Mucosa of rectum (tissue), 2 donors: ENCODE data around the gene PBX4.
A peak's percentile ranks its signal among the peaks of the same experiment; 100 is the strongest.

Experiments
- H3K27ac ChIP-seq, 2 donors: one replicate each; pipeline ENCODE4 v1.7.0; 2013; ENCODE audit warnings: inconsistent platforms in 2 of 2, low read depth in 2 of 2, low read length in 2 of 2
- H3K27me3 ChIP-seq, 2 donors: one replicate each; pipeline ENCODE4 v1.7.0; 2013; ENCODE audit warnings: low read length in 2 of 2; ENCODE audit not compliant: control insufficient read depth in 2 of 2, insufficient read depth in 2 of 2
- H3K36me3 ChIP-seq, 2 donors: one replicate each; pipeline ENCODE4 v1.7.0; 2013; ENCODE audit warnings: low read length in 2 of 2; ENCODE audit not compliant: control insufficient read depth in 2 of 2, insufficient read depth in 2 of 2
- H3K4me1 ChIP-seq, 2 donors: one replicate each; pipeline ENCODE4 v1.7.0; 2013; ENCODE audit warnings: low read length in 2 of 2, mild to moderate bottlenecking in 1 of 2; ENCODE audit not compliant: control insufficient read depth in 2 of 2, insufficient read depth in 2 of 2
- H3K4me3 ChIP-seq, 2 donors: one replicate each; pipeline ENCODE4 v1.7.0; 2013; ENCODE audit warnings: low read length in 2 of 2
- H3K9ac ChIP-seq, 2 donors: one replicate each; pipeline ENCODE4 v1.7.0; 2013; ENCODE audit warnings: low read length in 2 of 2, low read depth in 1 of 2, mild to moderate bottlenecking in 1 of 2
- H3K9me3 ChIP-seq, 2 donors: one replicate each; pipeline ENCODE4 v1.7.0; 2013; ENCODE audit warnings: low read length in 2 of 2; ENCODE audit not compliant: control insufficient read depth in 2 of 2
- donor health status: healthy.
- donor health status: Normal muscosa, but diverticular disease.

PBX4 gene

DNA sequence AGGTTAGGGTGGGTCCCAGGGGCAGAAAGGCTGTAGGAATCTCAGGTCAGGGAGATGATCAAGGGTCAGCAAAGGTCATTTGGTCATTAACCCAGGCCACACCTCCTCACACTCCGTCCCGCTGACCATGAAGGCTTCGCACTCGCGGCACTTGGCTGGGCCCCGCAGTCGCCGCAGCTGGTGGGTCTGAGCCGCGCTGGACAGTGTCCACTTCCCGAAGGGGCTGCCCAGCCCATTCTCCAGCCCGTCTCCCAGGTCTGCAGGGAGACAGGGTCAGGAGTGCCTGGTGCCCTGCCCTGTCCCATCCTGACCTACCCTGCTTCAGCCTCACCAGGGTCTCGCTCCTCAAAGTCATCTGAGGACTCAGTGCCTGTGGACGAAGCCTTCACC, 16.8 kb upstream of the PBX4 start:
- no peak overlapping the region for H3K27ac ChIP-seq
- H3K27me3 ChIP-seq, result no peaks in the 10 kb centered on the region
- H3K4me3 ChIP-seq, result no peak overlapping the region
- no peaks in the 10 kb centered on the region for H3K4me1 ChIP-seq
- no peaks in the 10 kb centered on the region for H3K9me3 ChIP-seq
- peaks cover 26 to 45% of the 10 kb centered on the region in 2 donors for H3K36me3 ChIP-seq
- no peak overlapping the region for H3K9ac ChIP-seq

DNA sequence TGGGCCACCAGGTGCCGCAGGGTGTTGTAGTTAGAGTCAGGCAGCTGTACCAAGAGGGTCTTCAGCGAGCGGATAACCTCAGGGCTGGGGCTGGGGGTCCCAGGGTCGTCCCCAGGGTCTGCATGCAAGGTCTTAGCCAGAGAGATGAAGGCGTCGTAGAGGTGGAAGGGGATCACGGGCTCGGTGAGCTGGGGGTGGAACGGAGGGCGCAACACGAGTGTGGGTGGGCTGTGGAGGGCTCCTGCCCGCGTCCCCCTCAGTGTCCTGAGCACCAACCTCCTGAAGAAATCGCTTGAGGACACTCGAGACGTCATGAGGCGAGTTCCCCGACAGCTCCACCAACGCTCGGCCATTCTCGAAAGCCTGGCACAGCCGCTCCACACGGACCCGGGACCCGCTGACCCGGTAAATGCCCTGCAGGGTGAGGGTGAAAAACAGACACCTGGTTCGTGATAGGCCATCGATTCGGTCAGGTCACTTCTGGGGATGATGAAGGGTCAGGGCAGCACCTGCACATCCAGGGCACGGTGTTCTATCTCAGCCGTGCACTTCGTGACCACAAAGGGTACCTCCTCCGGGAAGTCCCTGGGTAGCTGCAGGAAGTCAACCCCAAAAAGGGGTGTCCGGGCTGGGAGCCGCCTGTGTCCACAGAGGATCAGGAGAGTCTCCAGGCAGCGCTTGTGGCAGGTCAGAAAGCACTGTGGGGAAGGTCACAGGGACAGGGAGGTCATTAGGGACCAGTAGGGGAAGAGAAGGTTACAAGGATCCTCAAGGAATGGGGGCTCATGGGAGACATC, 16.2 kb upstream of the PBX4 start:
- no peak overlapping the region for H3K27ac ChIP-seq
- no peak overlapping the region for H3K4me3 ChIP-seq
- no peaks in the 10 kb centered on the region for H3K27me3 ChIP-seq
- no peaks in the 10 kb centered on the region for H3K9me3 ChIP-seq
- H3K9ac ChIP-seq, result no peak overlapping the region
- H3K36me3 ChIP-seq, result peaks cover 26 to 45% of the 10 kb centered on the region in 2 donors
- H3K4me1 ChIP-seq, result no peaks in the 10 kb centered on the region

DNA sequence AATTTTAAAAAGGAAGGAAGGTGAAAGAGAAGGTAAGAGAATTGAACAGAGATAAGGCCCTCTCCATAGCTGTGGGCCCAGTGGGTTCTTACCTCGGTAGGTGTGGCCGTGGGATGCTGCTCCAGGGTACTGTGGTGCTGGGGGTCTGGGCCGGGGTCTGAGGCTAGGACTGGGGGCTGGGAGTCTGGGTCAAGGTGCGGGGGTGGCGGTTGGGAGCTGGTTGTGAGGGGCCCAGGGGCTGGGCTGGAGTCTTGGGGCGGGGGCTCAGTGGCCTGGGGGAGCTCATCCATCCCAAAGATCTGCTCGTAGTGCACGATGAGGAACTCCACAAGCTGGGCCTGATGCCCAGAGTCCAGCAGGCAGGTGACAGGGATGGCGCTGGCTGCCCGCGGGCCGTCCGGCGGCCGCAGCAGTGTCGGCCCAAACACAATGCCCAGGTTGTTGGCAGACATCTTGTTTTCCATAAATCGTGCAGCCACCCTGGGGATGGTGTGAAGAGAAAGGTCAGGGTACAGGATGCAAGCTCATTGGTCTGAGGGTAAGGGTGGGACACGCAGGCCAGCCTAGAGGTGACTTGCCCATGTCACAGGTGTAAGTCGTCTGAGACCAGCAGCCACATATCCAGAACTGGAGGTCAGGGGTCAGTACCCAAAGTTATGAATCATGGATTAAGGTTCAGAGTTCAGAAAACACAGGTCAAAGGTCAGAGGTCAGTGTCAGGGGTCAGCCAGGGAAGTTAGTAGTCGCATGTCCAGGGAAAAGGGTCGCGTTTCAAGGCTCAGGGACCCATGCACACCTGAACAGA, 15.4 kb upstream of the PBX4 start:
- H3K36me3 ChIP-seq, result peaks cover 26 to 45% of the 10 kb centered on the region in 2 donors
- no peaks in the 10 kb centered on the region for H3K27me3 ChIP-seq

DNA sequence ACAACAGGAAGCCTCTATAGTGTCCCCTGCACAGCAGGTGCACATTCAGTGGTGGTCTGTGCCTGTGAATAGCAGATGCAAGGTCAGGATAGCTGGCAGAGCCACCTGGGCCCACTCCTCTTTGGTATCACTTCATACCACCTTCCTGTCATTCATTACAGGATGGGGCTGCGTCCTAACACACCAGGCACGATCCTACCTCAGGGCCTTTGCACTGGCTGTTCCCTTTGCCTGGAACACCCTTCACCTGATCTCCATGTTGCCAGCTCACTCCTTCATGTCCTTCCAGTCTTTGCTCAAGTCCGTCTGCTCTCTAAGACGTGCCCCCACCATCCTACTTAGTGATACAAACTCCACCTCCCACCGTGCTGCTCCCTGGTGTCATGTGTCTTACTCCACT, 14.2 kb upstream of the PBX4 start:
- Histone ChIP-seq H3K9ac (no peak overlapping the region), H3K27me3 (no peaks in the 10 kb centered on the region), H3K4me3 (no peak overlapping the region), H3K27ac (no peak overlapping the region), H3K4me1 (peaks cover 3 to 4% of the 10 kb centered on the region in 2 donors), H3K9me3 (no peaks in the 10 kb centered on the region), H3K36me3 (peaks cover 21 to 40% of the 10 kb centered on the region in 2 donors)

More for the DNA sequence above, 15.4 kb upstream of the PBX4 start:
- H3K27ac ChIP-seq, result no peak overlapping the region
- no peak overlapping the region for H3K4me3 ChIP-seq
- no peaks in the 10 kb centered on the region for H3K4me1 ChIP-seq
- no peak overlapping the region for H3K9ac ChIP-seq
- no peaks in the 10 kb centered on the region for H3K9me3 ChIP-seq

DNA sequence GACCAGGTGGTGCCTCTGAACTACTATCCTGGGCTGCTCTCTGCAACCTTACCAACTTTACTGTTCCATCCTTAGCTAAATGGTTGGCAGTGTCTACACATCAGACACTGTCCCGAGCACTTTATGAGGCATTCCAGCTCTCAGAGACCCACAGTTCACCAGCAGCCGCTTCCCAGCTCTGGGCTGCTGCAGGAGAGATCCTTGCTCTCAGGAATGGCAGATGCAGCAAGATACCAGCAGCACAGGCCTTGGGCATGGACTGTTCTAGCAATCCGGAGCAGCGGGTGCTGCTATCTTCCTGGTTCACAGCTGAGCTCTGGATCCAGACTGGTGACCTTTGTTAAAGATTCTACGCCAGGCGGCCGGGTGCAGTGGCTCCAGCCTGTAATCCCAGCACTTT, 12.9 kb upstream of the PBX4 start:
- no peak overlapping the region for H3K27ac ChIP-seq
- H3K4me3 ChIP-seq, result no peak overlapping the region
- H3K4me1 ChIP-seq, result peaks cover 7 to 8% of the 10 kb centered on the region in 2 donors
- H3K36me3 ChIP-seq, result peaks cover 21 to 33% of the 10 kb centered on the region in 2 donors
- H3K9me3 ChIP-seq, result no peaks in the 10 kb centered on the region
- H3K27me3 ChIP-seq, result no peaks in the 10 kb centered on the region
- no peak overlapping the region for H3K9ac ChIP-seq

DNA sequence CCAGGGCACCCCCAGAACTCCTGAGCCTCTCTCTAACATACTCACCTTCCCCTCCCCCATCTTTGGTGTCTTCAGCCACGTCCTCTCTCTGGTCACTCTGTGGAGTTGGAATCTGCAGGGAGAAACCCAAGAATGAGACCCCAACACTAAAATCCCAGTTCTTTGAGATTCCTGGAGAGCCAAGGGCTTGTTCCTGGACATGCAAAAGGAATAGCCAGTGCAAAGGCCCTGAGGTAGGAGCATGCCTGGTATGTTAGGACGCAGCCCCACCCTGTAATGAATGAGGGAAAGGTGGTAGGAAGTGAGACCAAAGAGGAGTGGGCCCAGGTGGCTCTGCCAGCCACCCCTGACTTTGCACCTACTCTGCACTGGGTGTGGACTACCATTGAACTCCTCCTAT, 11.9 kb upstream of the PBX4 start:
- H3K9me3 ChIP-seq, result no peaks in the 10 kb centered on the region

DNA sequence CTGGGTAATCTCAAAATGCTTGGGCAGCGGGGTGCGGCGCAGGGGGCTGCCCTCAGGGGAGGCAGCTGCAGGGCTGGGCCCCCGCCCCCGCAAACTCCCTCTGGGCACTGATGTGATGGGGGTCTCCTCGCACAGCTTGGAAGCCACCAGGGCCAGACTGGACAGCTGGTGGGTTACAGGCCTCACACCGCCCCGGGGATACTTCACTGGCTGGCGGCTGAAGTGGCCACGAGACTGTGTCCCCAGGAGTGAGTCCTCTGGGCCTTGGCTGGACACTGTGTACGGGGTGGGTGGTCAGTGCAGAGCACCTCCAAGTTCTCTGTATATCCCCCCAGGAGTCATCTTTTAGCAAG, 11.6 kb upstream of the PBX4 start:
- Histone ChIP-seq H3K4me3 (no peak overlapping the region), H3K9me3 (no peaks in the 10 kb centered on the region), H3K27me3 (no peaks in the 10 kb centered on the region), H3K4me1 (peaks cover 7 to 8% of the 10 kb centered on the region in 2 donors), H3K36me3 (peaks cover 16 to 25% of the 10 kb centered on the region in 2 donors), H3K9ac (no peak overlapping the region), H3K27ac (no peak overlapping the region)

More for the DNA sequence above, 11.9 kb upstream of the PBX4 start:
- Histone ChIP-seq H3K9ac (no peak overlapping the region), H3K27me3 (no peaks in the 10 kb centered on the region), H3K27ac (no peak overlapping the region), H3K36me3 (peaks cover 20 to 29% of the 10 kb centered on the region in 2 donors), H3K4me3 (no peak overlapping the region), H3K4me1 (peaks cover 7 to 8% of the 10 kb centered on the region in 2 donors)

DNA sequence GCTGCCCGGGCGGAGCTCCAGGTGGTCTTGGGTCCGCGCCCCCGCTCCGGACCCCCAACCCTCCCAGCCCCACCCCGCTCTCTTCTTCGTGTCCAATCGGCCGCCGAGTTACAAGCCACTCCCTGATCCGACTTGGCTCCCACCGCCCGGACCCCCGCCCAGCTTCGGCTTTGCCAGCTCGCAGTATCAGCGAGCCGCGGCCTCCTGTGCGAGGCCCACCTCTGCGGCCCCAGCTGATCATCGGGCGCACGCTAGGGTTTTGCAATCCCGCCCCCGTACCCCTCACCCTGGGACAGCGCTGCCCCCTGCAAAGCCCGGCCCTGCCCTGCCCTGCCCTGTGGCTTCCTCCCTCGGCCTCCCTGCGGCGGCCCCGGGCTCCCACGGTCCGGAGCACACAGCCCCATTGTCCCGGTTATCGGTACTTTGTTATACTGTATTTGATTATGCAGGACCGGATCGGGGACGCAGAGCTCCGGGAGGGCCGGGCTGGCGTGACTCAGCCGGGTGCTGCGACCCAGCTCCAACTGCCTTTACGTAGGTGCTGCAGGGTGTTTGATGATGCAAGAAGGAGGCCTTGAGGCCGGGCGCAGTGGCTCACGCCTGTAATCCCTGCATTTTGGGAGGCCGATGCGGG, 10.1 kb upstream of the PBX4 start:
- Histone ChIP-seq H3K27me3 (no peaks in the 10 kb centered on the region), H3K36me3 (peaks cover 8 to 19% of the 10 kb centered on the region in 2 donors), H3K4me3 (peak overlapping the region; percentile 54 to 84), H3K9ac (peak overlapping the region; percentile 32 to 85), H3K27ac (peak overlapping the region; percentile 45 to 72), H3K4me1 (peaks cover 7 to 8% of the 10 kb centered on the region in 2 donors), H3K9me3 (no peaks in the 10 kb centered on the region)

DNA sequence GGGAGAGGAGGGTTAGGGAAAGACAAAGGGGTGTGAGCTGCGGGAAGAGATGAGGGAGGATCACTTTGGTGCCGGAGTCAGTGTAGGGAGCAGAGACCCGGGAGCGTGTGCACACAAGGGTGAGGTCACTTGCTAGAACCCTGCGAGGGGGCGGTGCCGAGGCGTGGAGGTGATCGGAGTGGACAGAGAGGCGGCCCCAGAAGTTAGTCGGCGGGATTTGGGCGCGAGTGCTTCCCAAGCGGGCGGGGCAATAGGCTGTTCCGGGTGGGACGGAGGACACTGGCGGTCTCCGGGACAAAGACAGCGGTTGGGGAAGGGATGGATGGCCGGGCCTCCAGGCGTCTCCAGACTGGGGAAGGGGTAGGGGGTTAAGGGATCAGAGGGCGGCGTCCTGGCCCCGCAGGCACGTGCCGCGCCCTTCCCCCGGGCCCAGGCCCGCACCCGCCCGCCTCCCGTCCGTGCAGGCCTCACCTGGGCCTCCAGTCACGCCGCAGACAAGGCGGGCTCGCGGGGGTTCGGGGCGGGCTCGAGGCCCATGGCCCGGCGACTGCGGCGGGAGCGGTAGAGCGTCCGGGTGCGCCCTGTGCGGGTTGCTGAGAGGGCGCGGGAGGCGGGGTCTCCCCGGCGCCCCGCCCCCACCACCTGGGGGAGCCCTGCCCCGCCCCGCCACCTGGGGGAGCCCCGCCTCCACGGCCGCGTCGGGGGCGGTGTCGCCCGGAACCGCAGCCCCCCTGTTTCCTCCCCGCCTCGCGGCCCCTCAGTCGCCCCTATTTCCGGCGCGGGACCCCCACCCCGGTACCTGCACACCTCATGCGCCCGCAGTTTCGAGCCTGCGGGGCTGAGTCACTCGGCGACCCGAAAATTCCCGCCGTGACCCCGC, 9.4 kb upstream of the PBX4 start, which contains the start of gene LPAR2:
Gene LPAR2 (minus strand): TSS at position 600 of the 880 bp plus-strand sequence. CDS start 945 bp downstream, outside the sequence.
- Histone ChIP-seq H3K36me3 (peaks cover 8 to 19% of the 10 kb centered on the region in 2 donors), H3K9ac (peak within 1 kb of the TSS; percentile 56 to 85), H3K9me3 (no peaks in the 10 kb centered on the region), H3K4me1 (peaks cover 7 to 8% of the 10 kb centered on the region in 2 donors), H3K27ac (peak within 1 kb of the TSS; percentile 63 to 72), H3K4me3 (peak within 1 kb of the TSS; percentile 76 to 84), H3K27me3 (no peaks in the 10 kb centered on the region)
